ENCODE results near the gene MIER3. TPM values are rescaled to one million over a fixed set of nuclear protein-coding genes. Genes with fewer than 3 reads are reported as not detected.

The MIER3 gene
- total and polyA plus RNA-seq, 2 of the 13 experiments (the other 11 are each of a cell fraction or from before 2014, with no cell fraction given), result 14.6 to 38.8 TPM

DNA sequence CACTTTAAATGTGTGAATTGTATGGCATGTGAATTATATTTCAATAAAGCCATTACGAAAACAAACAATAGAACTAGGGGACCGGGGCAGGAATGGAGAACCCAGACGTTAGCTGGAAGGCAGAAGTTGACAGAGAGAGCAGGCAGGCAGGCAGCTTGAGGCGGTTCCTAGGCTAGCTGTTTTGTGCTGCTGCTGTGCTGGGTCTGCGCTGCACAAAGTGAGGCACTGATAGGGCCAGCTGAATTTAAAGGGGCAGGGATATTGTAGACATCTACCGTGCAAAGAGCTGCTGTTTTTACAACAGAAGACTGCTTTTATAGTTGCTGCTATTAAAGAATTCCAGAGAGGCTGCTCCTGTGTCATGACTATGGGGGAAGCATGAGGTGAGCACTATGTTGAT is 21.6 kb upstream of the MIER3 start:
- CTCF ChIA-PET (ENCODE audit: low intra/inter-chr PET ratio, low total read pairs), result no interaction called here
- Histone ChIP-seq H3K79me2 (ENCODE audit: insufficient read depth, low read length) (no peaks in the 10 kb centered on the region), H3K4me1 (ENCODE audit: insufficient read depth, low read length) (peaks cover 14% of the 10 kb centered on the region), H4K20me1 (ENCODE audit: insufficient read depth, low read length) (no peaks in the 10 kb centered on the region), H3K27ac (ENCODE audit: extremely low read length, insufficient read depth, low read length) (no peak overlapping the region), H3K4me3 (replicated peaks in 1 of 3; ENCODE audit: insufficient read depth in 1 of 3, low read depth in 2 of 3, low read length in 3 of 3) (no peak overlapping the region), H3K4me2 (ENCODE audit: low read depth, low read length) (no peak overlapping the region), H3K9me3 (ENCODE audit: low read length) (no peaks in the 10 kb centered on the region), H2AFZ (ENCODE audit: low read length) (no peak overlapping the region), H3K27me3 (ENCODE audit: control insufficient read depth in 1 of 2, insufficient read depth in 2 of 2, low read length in 2 of 2) (peaks cover 0 to 10% of the 10 kb centered on the region in 2 experiments; a peak in 3 of 5 replicates), H3K9ac (ENCODE audit: insufficient read depth, low read depth, low read length) (no peak overlapping the region), H3K36me3 (replicated peaks in 1 of 2; ENCODE audit: control insufficient read depth in 1 of 2, insufficient read depth in 2 of 2, low read length in 2 of 2) (no peaks in the 10 kb centered on the region)
- intact Hi-C loops (cut with micrococcal nuclease; ENCODE audit: unreplicated experiment) (no loop called here), in situ Hi-C loops (cut with HindIII; ENCODE audit: extremely low pct_ligation_motif_present, low pct_unique_long_range_greater_than_20kb) (loop anchor here (25.0 kb wide), 1 partner anchor 164 kb away; no protein-coding TSS in a partner anchor)
- TF ChIP-seq KLF11 (CRISPR knock-in tag; IDR thresholded peaks at IDR 0.05) (no peak), ZKSCAN5 (CRISPR knock-in tag; IDR thresholded peaks at IDR 0.05) (no peak), IRX3 (CRISPR knock-in tag; IDR thresholded peaks at IDR 0.05; ENCODE audit: borderline replicate concordance, low read depth) (no peak), SP1 (IDR thresholded peaks at IDR 0.05) (no peak), SP1 (CRISPR knock-in tag; IDR thresholded peaks at IDR 0.05) (no peak), MZF1 (CRISPR knock-in tag; IDR thresholded peaks at IDR 0.05; ENCODE audit: borderline replicate concordance) (no peak), ZNF382 (CRISPR knock-in tag; IDR thresholded peaks at IDR 0.05; ENCODE audit: borderline replicate concordance) (no peak), ZNF557 (CRISPR knock-in tag; IDR thresholded peaks at IDR 0.05) (no peak), GTF3A (CRISPR knock-in tag; conservative IDR thresholded peaks at IDR 0.05) (no peak), ZNF614 (CRISPR knock-in tag; IDR thresholded peaks at IDR 0.05; ENCODE audit: borderline replicate concordance) (no peak), TSC22D2 (CRISPR knock-in tag; IDR thresholded peaks at IDR 0.05; ENCODE audit: borderline replicate concordance) (no peak), HOXA5 (CRISPR knock-in tag; IDR thresholded peaks at IDR 0.05) (no peak), TRIM24 (CRISPR knock-in tag; IDR thresholded peaks at IDR 0.05) (no peak), ZNF10 (CRISPR knock-in tag; IDR thresholded peaks at IDR 0.05; ENCODE audit: borderline replicate concordance, low read depth) (no peak)
- TF ChIP-seq, protein P1, sequence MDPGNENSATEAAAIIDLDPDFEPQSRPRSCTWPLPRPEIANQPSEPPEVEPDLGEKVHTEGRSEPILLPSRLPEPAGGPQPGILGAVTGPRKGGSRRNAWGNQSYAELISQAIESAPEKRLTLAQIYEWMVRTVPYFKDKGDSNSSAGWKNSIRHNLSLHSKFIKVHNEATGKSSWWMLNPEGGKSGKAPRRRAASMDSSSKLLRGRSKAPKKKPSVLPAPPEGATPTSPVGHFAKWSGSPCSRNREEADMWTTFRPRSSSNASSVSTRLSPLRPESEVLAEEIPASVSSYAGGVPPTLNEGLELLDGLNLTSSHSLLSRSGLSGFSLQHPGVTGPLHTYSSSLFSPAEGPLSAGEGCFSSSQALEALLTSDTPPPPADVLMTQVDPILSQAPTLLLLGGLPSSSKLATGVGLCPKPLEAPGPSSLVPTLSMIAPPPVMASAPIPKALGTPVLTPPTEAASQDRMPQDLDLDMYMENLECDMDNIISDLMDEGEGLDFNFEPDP (CRISPR knock-in tag; conservative IDR thresholded peaks at IDR 0.05), result no peak
- TF ChIP-seq, protein P2, sequence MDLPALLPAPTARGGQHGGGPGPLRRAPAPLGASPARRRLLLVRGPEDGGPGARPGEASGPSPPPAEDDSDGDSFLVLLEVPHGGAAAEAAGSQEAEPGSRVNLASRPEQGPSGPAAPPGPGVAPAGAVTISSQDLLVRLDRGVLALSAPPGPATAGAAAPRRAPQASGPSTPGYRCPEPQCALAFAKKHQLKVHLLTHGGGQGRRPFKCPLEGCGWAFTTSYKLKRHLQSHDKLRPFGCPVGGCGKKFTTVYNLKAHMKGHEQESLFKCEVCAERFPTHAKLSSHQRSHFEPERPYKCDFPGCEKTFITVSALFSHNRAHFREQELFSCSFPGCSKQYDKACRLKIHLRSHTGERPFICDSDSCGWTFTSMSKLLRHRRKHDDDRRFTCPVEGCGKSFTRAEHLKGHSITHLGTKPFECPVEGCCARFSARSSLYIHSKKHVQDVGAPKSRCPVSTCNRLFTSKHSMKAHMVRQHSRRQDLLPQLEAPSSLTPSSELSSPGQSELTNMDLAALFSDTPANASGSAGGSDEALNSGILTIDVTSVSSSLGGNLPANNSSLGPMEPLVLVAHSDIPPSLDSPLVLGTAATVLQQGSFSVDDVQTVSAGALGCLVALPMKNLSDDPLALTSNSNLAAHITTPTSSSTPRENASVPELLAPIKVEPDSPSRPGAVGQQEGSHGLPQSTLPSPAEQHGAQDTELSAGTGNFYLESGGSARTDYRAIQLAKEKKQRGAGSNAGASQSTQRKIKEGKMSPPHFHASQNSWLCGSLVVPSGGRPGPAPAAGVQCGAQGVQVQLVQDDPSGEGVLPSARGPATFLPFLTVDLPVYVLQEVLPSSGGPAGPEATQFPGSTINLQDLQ (CRISPR knock-in tag; IDR thresholded peaks at IDR 0.05), result no peak
- TF ChIP-seq, protein P3, sequence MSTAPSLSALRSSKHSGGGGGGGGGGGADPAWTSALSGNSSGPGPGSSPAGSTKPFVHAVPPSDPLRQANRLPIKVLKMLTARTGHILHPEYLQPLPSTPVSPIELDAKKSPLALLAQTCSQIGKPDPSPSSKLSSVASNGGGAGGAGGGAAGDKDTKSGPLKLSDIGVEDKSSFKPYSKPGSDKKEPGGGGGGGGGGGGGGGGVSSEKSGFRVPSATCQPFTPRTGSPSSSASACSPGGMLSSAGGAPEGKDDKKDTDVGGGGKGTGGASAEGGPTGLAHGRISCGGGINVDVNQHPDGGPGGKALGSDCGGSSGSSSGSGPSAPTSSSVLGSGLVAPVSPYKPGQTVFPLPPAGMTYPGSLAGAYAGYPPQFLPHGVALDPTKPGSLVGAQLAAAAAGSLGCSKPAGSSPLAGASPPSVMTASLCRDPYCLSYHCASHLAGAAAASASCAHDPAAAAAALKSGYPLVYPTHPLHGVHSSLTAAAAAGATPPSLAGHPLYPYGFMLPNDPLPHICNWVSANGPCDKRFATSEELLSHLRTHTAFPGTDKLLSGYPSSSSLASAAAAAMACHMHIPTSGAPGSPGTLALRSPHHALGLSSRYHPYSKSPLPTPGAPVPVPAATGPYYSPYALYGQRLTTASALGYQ (CRISPR knock-in tag; IDR thresholded peaks at IDR 0.05), result no peak
- FAIRE-seq (no peak), DNase-seq (ENCODE audit: low spot score) (no peak), ATAC-seq (no peak)
- 26% methylated on average over 6 of the region's 6 CpGs for WGBS (ENCODE audit: low lambda C conversion rate)
- no TSS peak for BruUV-seq (replicated peaks)
- POLR2A ChIA-PET, result no interaction called here
